H1 (cell line): ENCODE measurements around the gene POU2F2. TPM values are rescaled to one million over a fixed set of nuclear protein-coding genes. Genes with fewer than 3 reads are reported as not detected.

Experiments
- CTCF ChIA-PET: fragments of 300-600 bp; sonication (Branson Sonifier 250); formaldehyde crosslinking; loops from one replicate; lab custom pipeline; 2021; ENCODE audit not compliant: partially characterized antibody; lab: Charles Lee
- POLR2A ChIA-PET: fragments of 300-600 bp; sonication (Branson Sonifier 250); formaldehyde crosslinking; loops from one replicate; lab custom pipeline; 2021; ENCODE audit warnings: inconsistent platforms; ENCODE audit not compliant: partially characterized antibody; lab: Charles Lee
- DNase-seq, 2 experiments: peaks; one replicate each; pipeline versions ENCODE4 v3.0.0 to v3.0.0-alpha.2; 2010 to 2022; ENCODE audit warnings: low spot score in 2 of 2, low read depth in 1 of 2, mixed read lengths in 1 of 2
- FAIRE-seq: peaks from 2 replicates; lab custom pipeline; 2011; peaks lifted over from hg19 to GRCh38; lab: Jason Lieb, UNC
- H2AFZ ChIP-seq: 2 replicates; pipeline ENCODE4 v1.8.1; 2012; ENCODE audit warnings: low read length, inconsistent platforms
- H2AK5ac ChIP-seq: 2 replicates; pipeline ENCODE4 v1.6.1; 2013; ENCODE audit warnings: low read depth, low read length
- H2BK120ac ChIP-seq: replicated peaks from 2 replicates; pipeline ENCODE3; 2013; ENCODE audit warnings: low read depth, low read length, inconsistent platforms
- H2BK12ac ChIP-seq: 2 replicates; pipeline ENCODE4 v1.6.1; 2013; ENCODE audit warnings: low read depth, low read length
- H2BK15ac ChIP-seq: 2 replicates; pipeline ENCODE4 v1.6.1; 2013; ENCODE audit warnings: low read length
- H2BK20ac ChIP-seq: 2 replicates; pipeline ENCODE4 v1.6.1; 2013; ENCODE audit warnings: low read length
- H2BK5ac ChIP-seq: 2 replicates; pipeline ENCODE4 v1.6.1; 2013; ENCODE audit warnings: low read depth, low read length
- H3K14ac ChIP-seq: 2 replicates; pipeline ENCODE4 v1.6.1; 2013; ENCODE audit warnings: inconsistent platforms; ENCODE audit not compliant: insufficient read length
- H3K18ac ChIP-seq: 2 replicates; pipeline ENCODE4 v1.6.1; 2013; ENCODE audit warnings: low read length; ENCODE audit errors: extremely low read depth
- H3K23ac ChIP-seq: 2 replicates; pipeline ENCODE4 v1.6.1; 2013; ENCODE audit warnings: inconsistent platforms; ENCODE audit not compliant: insufficient read length
- H3K23me2 ChIP-seq: 2 replicates; pipeline ENCODE4 v1.6.1; 2013; ENCODE audit warnings: low read depth, low read length
- H3K27ac ChIP-seq: 2 replicates; pipeline ENCODE4 v1.6.1; 2011; ENCODE audit warnings: low read depth, low read length, inconsistent platforms
- H3K27me3 ChIP-seq, 4 experiments: replicated peaks in 1 of 4; 1 replicate in 1 of 4; 2 replicates in 3 of 4; pipeline versions ENCODE4 v1.6.1 to v1.8.1; 2011 to 2013; ENCODE audit warnings: low read length in 3 of 4, mild to moderate bottlenecking in 3 of 4, inconsistent platforms in 2 of 4, mixed read lengths in 2 of 4, moderate library complexity in 1 of 4; ENCODE audit not compliant: control insufficient read depth in 3 of 4, insufficient read depth in 3 of 4; ENCODE audit errors: extremely low read depth in 1 of 4
- H3K36me3 ChIP-seq, 4 experiments: 2 replicates each; pipeline versions ENCODE4 v1.6.1 to v1.8.1; 2011 to 2013; ENCODE audit warnings: mild to moderate bottlenecking in 4 of 4, low read length in 3 of 4, moderate library complexity in 2 of 4, control low read depth in 1 of 4, inconsistent platforms in 1 of 4; ENCODE audit not compliant: insufficient read depth in 4 of 4, control insufficient read depth in 2 of 4
- H3K4ac ChIP-seq: replicated peaks from 2 replicates; pipeline ENCODE3; 2013; ENCODE audit warnings: low read length, low read depth, mixed read lengths, inconsistent platforms; ENCODE audit not compliant: insufficient read length
- H3K4me1 ChIP-seq, 4 experiments: replicated peaks in 1 of 4; 1 replicate in 1 of 4; 2 replicates in 3 of 4; pipeline versions ENCODE4 v1.6.1 to v1.8.1; 2011 to 2013; ENCODE audit warnings: low read length in 3 of 4, inconsistent platforms in 2 of 4, mixed read lengths in 1 of 4; ENCODE audit not compliant: insufficient read depth in 4 of 4, control insufficient read depth in 3 of 4
- H3K4me2 ChIP-seq, 2 experiments: 2 replicates each; pipeline versions ENCODE4 v1.6.1 to v1.8.1; 2011 to 2013; ENCODE audit warnings: low read depth in 2 of 2, low read length in 2 of 2, control low read depth in 1 of 2, inconsistent platforms in 1 of 2, mild to moderate bottlenecking in 1 of 2; ENCODE audit not compliant: insufficient read depth in 1 of 2
- H3K4me3 ChIP-seq, 4 experiments: fragments of 200-600, 300-600 bp in 1 of 4; sonication (generic), shearing (Covaris generic), sonication (Bioruptor Twin) in 1 of 4; 2 replicates each; pipeline versions ENCODE4 v1.5.1 to v1.8.1; 2011 to 2016; ENCODE audit warnings: low read length in 4 of 4, low read depth in 3 of 4, control low read depth in 2 of 4, inconsistent platforms in 2 of 4, mild to moderate bottlenecking in 2 of 4, mixed read lengths in 1 of 4, moderate library complexity in 1 of 4; ENCODE audit not compliant: insufficient read depth in 2 of 4; ENCODE audit errors: extremely low read depth in 1 of 4
- H3K56ac ChIP-seq: replicated peaks from 2 replicates; pipeline ENCODE3; 2013; ENCODE audit warnings: low read depth, mild to moderate bottlenecking, mixed read lengths, low read length, inconsistent platforms; ENCODE audit not compliant: insufficient read length
- H3K79me1 ChIP-seq: 2 replicates; pipeline ENCODE4 v1.6.1; 2013; ENCODE audit warnings: low read depth, low read length, control low read depth
- H3K79me2 ChIP-seq, 2 experiments: 2 replicates each; pipeline versions ENCODE4 v1.6.1 to v1.8.1; 2012 to 2013; ENCODE audit warnings: low read length in 2 of 2, mild to moderate bottlenecking in 2 of 2, inconsistent platforms in 1 of 2; ENCODE audit not compliant: insufficient read depth in 2 of 2, control insufficient read depth in 1 of 2
- H3K9ac ChIP-seq, 4 experiments: replicated peaks in 1 of 4; 1 replicate in 1 of 4; 2 replicates in 3 of 4; pipeline versions ENCODE4 v1.6.1 to v1.8.1; 2011 to 2013; ENCODE audit warnings: low read depth in 3 of 4, low read length in 3 of 4, control low read depth in 2 of 4, mild to moderate bottlenecking in 2 of 4, moderate library complexity in 2 of 4, inconsistent platforms in 1 of 4; ENCODE audit errors: extremely low read depth in 1 of 4
- H3K9me3 ChIP-seq, 2 experiments: 2 replicates each; pipeline versions ENCODE4 v1.6.1 to v1.8.1; 2012 to 2013; ENCODE audit warnings: mild to moderate bottlenecking in 2 of 2, moderate library complexity in 2 of 2, control low read depth in 1 of 2, inconsistent platforms in 1 of 2, low read depth in 1 of 2, low read length in 1 of 2, mixed read lengths in 1 of 2; ENCODE audit not compliant: insufficient read depth in 2 of 2
- H4K20me1 ChIP-seq, 2 experiments: replicated peaks in 1 of 2; 2 replicates each; pipeline versions ENCODE3 to v1.8.1; 2011 to 2013; ENCODE audit warnings: inconsistent platforms in 2 of 2, low read length in 2 of 2, mild to moderate bottlenecking in 1 of 2; ENCODE audit not compliant: insufficient read depth in 2 of 2, control insufficient read depth in 1 of 2
- H4K5ac ChIP-seq: 2 replicates; pipeline ENCODE4 v1.6.1; 2013; ENCODE audit warnings: low read length, low read depth, mixed read lengths, inconsistent platforms; ENCODE audit not compliant: insufficient read length
- H4K8ac ChIP-seq: 2 replicates; pipeline ENCODE4 v1.8.0; 2013; ENCODE audit warnings: mild to moderate bottlenecking, moderate library complexity, low read length, inconsistent platforms; ENCODE audit not compliant: insufficient read depth; ENCODE audit errors: extremely low read depth
- H4K91ac ChIP-seq: replicated peaks from 2 replicates; pipeline ENCODE3; 2013; ENCODE audit warnings: low read length, mixed read lengths, inconsistent platforms; ENCODE audit not compliant: insufficient read length
- EZH2 ChIP-seq: fragments of 200-600 bp; sonication (generic); IDR thresholded peaks from 2 replicates; pipeline ENCODE4 v1.7.1; 2012; ENCODE audit warnings: low read depth, mild to moderate bottlenecking, moderate library complexity, low read length, inconsistent platforms; ENCODE audit not compliant: severe bottlenecking
- HDAC6 ChIP-seq: IDR thresholded peaks from one replicate; pipeline ENCODE4 v1.7.1; 2012; ENCODE audit warnings: low read depth, mild to moderate bottlenecking, inconsistent platforms, low read length, moderate library complexity
- JUN ChIP-seq: IDR thresholded peaks from 2 replicates; pipeline ENCODE4 v1.6.1; 2011; ENCODE audit warnings: low read depth, mild to moderate bottlenecking, improper control_type of control experiment, low read length
- MAFK ChIP-seq: IDR thresholded peaks from 2 replicates; pipeline ENCODE4 v1.6.1; 2012; ENCODE audit warnings: low read depth, mild to moderate bottlenecking, improper control_type of control experiment, low read length
- NANOG ChIP-seq: IDR thresholded peaks from 2 replicates; pipeline ENCODE4 v1.6.1; 2011; ENCODE audit warnings: low read length, low read depth, mild to moderate bottlenecking, inconsistent platforms; ENCODE audit not compliant: insufficient read depth, poor library complexity, severe bottlenecking
- POLR2AphosphoS5 ChIP-seq: IDR thresholded peaks from 2 replicates; pipeline ENCODE4 v1.6.1; 2011; ENCODE audit warnings: low read depth, low read length
- RBBP5 ChIP-seq: IDR thresholded peaks from 2 replicates; pipeline ENCODE4 v1.7.1; 2012; ENCODE audit warnings: low read depth, mild to moderate bottlenecking, inconsistent platforms, low read length, moderate library complexity, borderline replicate concordance
- RXRA ChIP-seq: IDR thresholded peaks from 2 replicates; pipeline ENCODE4 v1.6.1; 2011; ENCODE audit warnings: low read depth, mild to moderate bottlenecking, low read length, moderate library complexity; ENCODE audit not compliant: insufficient read depth
- SIRT6 ChIP-seq: IDR thresholded peaks from one replicate; pipeline ENCODE4 v1.7.1; 2012; ENCODE audit warnings: low read length, inconsistent platforms
- SRF ChIP-seq: IDR thresholded peaks from 2 replicates; pipeline ENCODE4 v1.6.1; 2011; ENCODE audit warnings: mild to moderate bottlenecking, low read depth, low read length, moderate library complexity
- WGBS, 2 experiments: shearing (Covaris generic) in 1 of 2; methylation state at CpG; one replicate each; pipeline versions ENCODE4 v1.1.6 to v1.1.7; 2013 to 2015; ENCODE audit warnings: low lambda C conversion rate in 2 of 2, mixed read lengths in 2 of 2, inconsistent platforms in 1 of 2, low coverage in 1 of 2, missing lambda C conversion rate in 1 of 2; ENCODE audit not compliant: insufficient replicate concordance in 2 of 2, insufficient coverage in 1 of 2, insufficient read length in 1 of 2; ENCODE audit errors: extremely low coverage in 1 of 2, missing lambda C conversion rate in 1 of 2; 5-methylcytosine and 5-hydroxymethylcytosine counted together
- polyA plus RNA-seq, 7 experiments: library from polyadenylated mRNA; depleted of rRNA in 3 of 7; stranded (reverse) in 5 of 7; unstranded in 2 of 7; fragments of >200 nt in 5 of 7; fragments of 200-250 nt in 2 of 7; gene quantifications; 1 replicate in 5 of 7; 2 replicates in 1 of 7; 4 replicates in 1 of 7; pipeline versions ENCODE4 v1.2.1 to v1.2.3, GENCODE V29; 2011 to 2013; ENCODE audit warnings: missing spikeins in 2 of 7, mixed read lengths in 2 of 7
- total RNA-seq: library from RNA; stranded (reverse); fragmentation: NEBNext Ultra II Directional; extraction: Animal tissue kit (Norgen Biotek cat#: 25700); gene quantifications from 2 replicates; pipeline ENCODE4 v1.2.1, GENCODE V29; 2021

Gene POU2F2
- total and polyA plus RNA-seq, 2 of the 8 experiments (the other 6 are each of a cell fraction or from before 2014, with no cell fraction given): 5.0 to 6.1 TPM

DNA sequence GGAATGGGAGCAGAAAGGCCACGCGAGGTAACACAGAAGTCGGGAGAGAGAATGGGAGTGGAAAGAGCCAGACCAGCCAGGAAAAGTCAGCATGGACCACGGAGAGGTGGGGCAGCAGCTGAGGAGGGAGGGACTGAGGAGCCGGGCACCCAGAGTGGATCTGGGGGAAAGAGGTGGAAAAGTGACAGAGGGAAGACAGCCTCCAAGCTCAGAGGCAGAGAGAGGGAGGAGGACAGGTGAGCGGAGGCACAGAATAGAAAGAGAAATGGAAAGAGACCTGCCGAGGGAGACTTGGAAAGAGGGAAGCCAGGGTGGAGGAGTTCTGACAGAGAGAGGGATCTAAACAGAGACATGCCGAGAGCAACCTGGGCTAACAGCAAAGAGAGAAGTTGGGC, 63.9 kb downstream of the POU2F2 start:
- Histone ChIP-seq H3K23me2 (peaks cover 15% of the 10 kb centered on the region; the same call in 1 of the 2 replicates), H3K4me2 (peak overlapping the region; percentile 95 to 98), H3K18ac (0 out of 2 replicates have a peak overlapping the region, but pooled peaks have one; percentile 25), H4K91ac (no peak overlapping the region), H3K14ac (no peak overlapping the region), H3K36me3 (peaks cover 4 to 22% (median 16%) of the 10 kb centered on the region in 4 experiments; a peak in 7 of 8 replicates), H2BK15ac (0 out of 2 replicates have a peak overlapping the region, but pooled peaks have one; percentile 16), H3K79me1 (peaks cover 14% of the 10 kb centered on the region), H2BK5ac (peak overlapping the region; percentile 66; the same call in 1 of the 2 replicates), H4K20me1 (peaks cover 2 to 11% of the 10 kb centered on the region in 2 experiments), H2BK12ac (peak overlapping the region; percentile 68; the same call in 1 of the 2 replicates), H4K5ac (no peak overlapping the region), H2BK20ac (0 out of 2 replicates have a peak overlapping the region, but pooled peaks have one; percentile 48), H4K8ac (no peak overlapping the region), H3K4ac (no peak overlapping the region), H3K4me3 (peak overlapping the region; percentile 54 to 83 (median 70); a peak in 7 of 8 replicates), H3K9me3 (no peaks in the 10 kb centered on the region), H3K27ac (no peak overlapping the region), H2AFZ (no peak overlapping the region), H3K56ac (no peak overlapping the region), H3K79me2 (peaks cover 0 to 23% of the 10 kb centered on the region in 2 experiments; a peak in 2 of 4 replicates), H2AK5ac (peak overlapping the region; percentile 10; the same call in 1 of the 2 replicates), H2BK120ac (no peak overlapping the region), H3K9ac (peak overlapping the region in 1 of 4 experiments; percentile 53; a peak in 2 of 7 replicates), H3K4me1 (peaks cover 0 to 18% (median 6%) of the 10 kb centered on the region in 4 experiments; a peak in 6 of 7 replicates), H3K27me3 (no peaks in the 10 kb centered on the region), H3K23ac (no peak overlapping the region)
- WGBS, 2 experiments: 41% methylated on average over 8 of the region's 8 CpGs; no CpG with 5 or more reads in 1 of the 2 experiments
- no peak for FAIRE-seq
- CTCF ChIA-PET: interaction anchor here (0.9 to 1.1 kb wide), 2 partner anchors 33 to 40 kb away, joined by 3 read pairs; no protein-coding TSS in a partner anchor
- POLR2A ChIA-PET: interaction anchor here (0.7 to 1.8 kb wide), 4 partner anchors 13 to 208 kb away, joined by 3 to 6 read pairs (median 4); partner anchors contain the start of gene RPS19
- DNase-seq: no peak
- TF ChIP-seq HDAC6 (no peak), RBBP5 (no peak), JUN (no peak), SRF (no peak), EZH2 (no peak), SIRT6 (no peak), RXRA (no peak), MAFK (no peak), NANOG (no peak), POLR2AphosphoS5 (no peak)
